DOHH2 (cell line): Measurements from ENCODE around the gene CLEC10A.
"Not testable (repeated sequence)": the region's sequence is repeated elsewhere in the genome, so short reads cannot be mapped to it uniquely, and the experiment has no call there.

ENCODE experiments used
- H3F3A ChIP-seq: fragments of 200-600 bp; sonication (generic), shearing (Covaris generic); 2 replicates; pipeline ENCODE4 v1.6.0; 2016; ENCODE audit warnings: antibody characterized with exemption, mild to moderate bottlenecking; ENCODE audit not compliant: control insufficient read depth, insufficient read depth
- H3K27ac ChIP-seq: fragments of 200-600 bp; sonication (generic); 2 replicates; pipeline ENCODE4 v1.5.1; 2014; ENCODE audit warnings: low read depth, mild to moderate bottlenecking, low read length, moderate library complexity
- H3K27me3 ChIP-seq: fragments of 200-600 bp; sonication (generic); 2 replicates; pipeline ENCODE4 v1.6.1; 2014; ENCODE audit warnings: mild to moderate bottlenecking, low read length, mixed read lengths; ENCODE audit not compliant: control insufficient read depth
- H3K36me3 ChIP-seq: fragments of 200-600 bp; sonication (generic); 2 replicates; pipeline ENCODE4 v1.6.1; 2014; ENCODE audit warnings: mild to moderate bottlenecking, low read length, moderate library complexity, mixed read lengths; ENCODE audit not compliant: control insufficient read depth
- H3K4me1 ChIP-seq: fragments of 200-600 bp; sonication (generic); 2 replicates; pipeline ENCODE4 v1.6.1; 2014; ENCODE audit warnings: mild to moderate bottlenecking, low read length, mixed read lengths; ENCODE audit not compliant: control insufficient read depth
- H3K4me2 ChIP-seq: fragments of 200-600 bp; sonication (generic); 2 replicates; pipeline ENCODE4 v1.6.0; 2014; ENCODE audit warnings: mild to moderate bottlenecking, low read length, moderate library complexity
- H3K4me3 ChIP-seq: fragments of 200-600 bp; sonication (generic); 2 replicates; pipeline ENCODE4 v1.5.1; 2014; ENCODE audit warnings: mild to moderate bottlenecking, low read length, mixed read lengths
- H3K79me2 ChIP-seq: fragments of 200-600 bp; sonication (generic); 2 replicates; pipeline ENCODE4 v1.6.1; 2014; ENCODE audit warnings: mild to moderate bottlenecking, low read length, mixed read lengths; ENCODE audit not compliant: control insufficient read depth
- H3K9me2 ChIP-seq: fragments of 200-600 bp; sonication (generic); replicated peaks from 2 replicates; pipeline ENCODE4 v1.6.1; 2014; ENCODE audit warnings: mild to moderate bottlenecking, low read length, mixed read lengths; ENCODE audit not compliant: control insufficient read depth
- H3K9me3 ChIP-seq: fragments of 200-600 bp; sonication (generic); 2 replicates; pipeline ENCODE4 v1.6.1; 2014; ENCODE audit warnings: antibody characterized with exemption, low read length, mixed read lengths; ENCODE audit not compliant: control insufficient read depth, insufficient read depth
- H4K20me1 ChIP-seq: fragments of 200-600 bp; sonication (generic); 2 replicates; pipeline ENCODE4 v1.6.0; 2014; ENCODE audit warnings: low read depth, mild to moderate bottlenecking, antibody characterized with exemption, low read length, moderate library complexity; ENCODE audit not compliant: control insufficient read depth, insufficient read depth
- CTCF ChIP-seq: fragments of 200-600 bp; sonication (generic); IDR thresholded peaks from one replicate; pipeline ENCODE4 v1.5.1; 2014; ENCODE audit warnings: antibody characterized with exemption, mild to moderate bottlenecking, low read depth, low read length; ENCODE audit not compliant: poor library complexity, severe bottlenecking
- EZH2phosphoT487 ChIP-seq: fragments of 200-600 bp; sonication (generic); IDR thresholded peaks from 2 replicates; pipeline ENCODE4 v1.6.1; 2017; ENCODE audit warnings: borderline replicate concordance, mild to moderate bottlenecking, antibody characterized with exemption, low read length, moderate library complexity, mixed read lengths

CLEC10A gene

GRCh38 chr17:7079581-7080455, at the start of gene CLEC10A:
Gene CLEC10A, minus strand, starts transcription at chr17:7080251. Its CDS starts 1,439 bp downstream, at chr17:7078812.
- H3K4me1 ChIP-seq, result no peaks in the 10 kb centered on the region

GRCh38 chr17:7129311-7129710, 49.3 kb upstream of the CLEC10A start:
- Histone ChIP-seq H3K4me1 (peaks cover 33% of the 10 kb centered on the region), H3F3A (peaks cover 6% of the 10 kb centered on the region; the same call in 1 of the 2 replicates), H3K36me3 (no peaks in the 10 kb centered on the region), H3K9me3 (no peaks in the 10 kb centered on the region), H3K27ac (no peak overlapping the region), H3K79me2 (no peaks in the 10 kb centered on the region), H4K20me1 (no peaks in the 10 kb centered on the region), H3K27me3 (peaks cover 16% of the 10 kb centered on the region), H3K9me2 (no peaks in the 10 kb centered on the region), H3K4me3 (no peak overlapping the region), H3K4me2 (no peak overlapping the region)
- no peak for TF ChIP-seq EZH2phosphoT487
- TF ChIP-seq CTCF, result no peak

More at GRCh38 chr17:7079581-7080455, at the start of gene CLEC10A:
- no peaks in the 10 kb centered on the region for H3K9me3 ChIP-seq
- H3K79me2 ChIP-seq, result no peaks in the 10 kb centered on the region
- H4K20me1 ChIP-seq, result no peaks in the 10 kb centered on the region
- no peaks in the 10 kb centered on the region for H3K36me3 ChIP-seq
- H3K4me3 ChIP-seq, result no peak within 1 kb of the TSS
- H3K27ac ChIP-seq, result no peak within 1 kb of the TSS
- TF ChIP-seq CTCF (no peak), EZH2phosphoT487 (no peak)
- H3K4me2 ChIP-seq, result no peak within 1 kb of the TSS
- H3K9me2 ChIP-seq, result no peaks in the 10 kb centered on the region
- H3K27me3 ChIP-seq, result peaks cover 8% of the 10 kb centered on the region; the same call in 1 of the 2 replicates
- no peaks in the 10 kb centered on the region for H3F3A ChIP-seq

GRCh38 chr17:7128160-7128559, 48.1 kb upstream of the CLEC10A start:
- Histone ChIP-seq H3K27me3 (peaks cover 16% of the 10 kb centered on the region), H3F3A (peaks cover 6% of the 10 kb centered on the region; the same call in 1 of the 2 replicates), H3K4me1 (peaks cover 26% of the 10 kb centered on the region), H3K4me3 (no peak overlapping the region), H3K36me3 (no peaks in the 10 kb centered on the region), H3K9me2 (no peaks in the 10 kb centered on the region), H3K4me2 (no peak overlapping the region), H3K9me3 (no peaks in the 10 kb centered on the region), H3K79me2 (no peaks in the 10 kb centered on the region), H4K20me1 (no peaks in the 10 kb centered on the region), H3K27ac (no peak overlapping the region)
- TF ChIP-seq EZH2phosphoT487, result no peak
- no peak for TF ChIP-seq CTCF

- H3K79me2 ChIP-seq, H4K20me1 ChIP-seq, H3K9me2 ChIP-seq, H3K36me3 ChIP-seq, H3K4me3 ChIP-seq, H3F3A ChIP-seq, H3K27ac ChIP-seq, H3K4me2 ChIP-seq, H3K9me3 ChIP-seq: not testable (repeated sequence)
- H3K4me1 ChIP-seq, result peaks cover 22% of the 10 kb centered on the region
- peaks cover 15% of the 10 kb centered on the region for H3K27me3 ChIP-seq
Measured at GRCh38 chr17:7127501-7127900, 47.5 kb upstream of the CLEC10A start.

- H3K9me2 ChIP-seq, result not testable (repeated sequence)
Measured at GRCh38 chr17:7126386-7126785, 46.3 kb upstream of the CLEC10A start.

More at GRCh38 chr17:7126386-7126785, 46.3 kb upstream of the CLEC10A start:
- not testable (repeated sequence) for H3K27ac ChIP-seq, H4K20me1 ChIP-seq, H3K36me3 ChIP-seq, H3K4me3 ChIP-seq, H3F3A ChIP-seq, H3K4me2 ChIP-seq, H3K79me2 ChIP-seq, H3K9me3 ChIP-seq
- Histone ChIP-seq H3K27me3 (peaks cover 14% of the 10 kb centered on the region), H3K4me1 (peaks cover 12% of the 10 kb centered on the region)
